WTC11 (cell line): Measurements from ENCODE around the gene HNRNPUL1. TPM values are rescaled to one million over a fixed set of nuclear protein-coding genes. Genes with fewer than 3 reads are reported as not detected.
A peak's percentile ranks its signal among the peaks of the same experiment; 100 is the strongest.

ENCODE experiments used
- ATAC-seq: fragments of 200-7000 bp; cut with Tn5 transposase; 2 replicates; pipeline ENCODE4 v1.10.0; 2021; ENCODE audit warnings: mild to moderate bottlenecking, moderate library complexity
- CTCF ChIA-PET: fragments of 300-600 bp; sonication (Branson Sonifier 250); formaldehyde crosslinking; loops from one replicate; lab custom pipeline; 2021; ENCODE audit warnings: antibody characterized with exemption; lab: Charles Lee
- POLR2A ChIA-PET: fragments of 350-600 bp; sonication (Branson Sonifier 250); formaldehyde crosslinking; loops from one replicate; lab custom pipeline; 2021; ENCODE audit warnings: antibody characterized with exemption; lab: Charles Lee
- DNase-seq: peaks from one replicate; pipeline ENCODE4 v3.0.0; 2021; ENCODE audit warnings: low spot score
- H3K27ac Mint-ChIP-seq: 2 replicates; pipeline ENCODE4 v1.8.0; 2021; ENCODE audit warnings: mixed read lengths
- H3K27me3 Mint-ChIP-seq: 2 replicates; pipeline ENCODE4 v1.8.0; 2021; ENCODE audit warnings: low read depth, mild to moderate bottlenecking, moderate library complexity, mixed read lengths
- H3K36me3 Mint-ChIP-seq: 2 replicates; pipeline ENCODE4 v1.8.0; 2021; ENCODE audit warnings: mixed read lengths
- H3K4me1 Mint-ChIP-seq: 2 replicates; pipeline ENCODE4 v1.8.0; 2022; ENCODE audit warnings: mixed read lengths
- H3K4me3 Mint-ChIP-seq: 2 replicates; pipeline ENCODE4 v1.8.0; 2021; ENCODE audit warnings: mild to moderate bottlenecking, moderate library complexity, mixed read lengths
- H3K9me3 Mint-ChIP-seq: 2 replicates; pipeline ENCODE4 v1.8.0; 2021; ENCODE audit warnings: mixed read lengths
- ARID4B ChIP-seq: sonication (generic); formaldehyde crosslinking; IDR thresholded peaks from 2 replicates; pipeline ENCODE4 v1.8.0; 2023; ENCODE audit warnings: missing genetic modification reagents, mild to moderate bottlenecking, borderline replicate concordance
- CREB1 ChIP-seq: sonication (generic); formaldehyde crosslinking; IDR thresholded peaks from 2 replicates; pipeline ENCODE4 v1.8.0; 2023; ENCODE audit warnings: mild to moderate bottlenecking, missing genetic modification reagents
- ELF4 ChIP-seq: sonication (generic); formaldehyde crosslinking; IDR thresholded peaks from 2 replicates; pipeline ENCODE4 v1.8.1; 2022; ENCODE audit warnings: low read depth, mild to moderate bottlenecking, moderate library complexity, missing genetic modification reagents
- HMGXB4 ChIP-seq: sonication (generic); formaldehyde crosslinking; IDR thresholded peaks from 2 replicates; pipeline ENCODE4 v1.8.1; 2023; ENCODE audit warnings: mild to moderate bottlenecking, moderate library complexity, missing genetic modification reagents
- JUN ChIP-seq: sonication (generic); formaldehyde crosslinking; IDR thresholded peaks from 2 replicates; pipeline ENCODE4 v1.8.0; 2023; ENCODE audit warnings: mild to moderate bottlenecking, missing genetic modification reagents
- NR1H2 ChIP-seq: sonication (generic); formaldehyde crosslinking; IDR thresholded peaks from 2 replicates; pipeline ENCODE4 v1.9.0; 2021; ENCODE audit warnings: mild to moderate bottlenecking, moderate library complexity, missing genetic modification reagents
- SMAD3 ChIP-seq: sonication (generic); formaldehyde crosslinking; IDR thresholded peaks from 2 replicates; pipeline ENCODE4 v1.8.0; 2022; ENCODE audit warnings: missing genetic modification reagents, mild to moderate bottlenecking, borderline replicate concordance
- SMAD4 ChIP-seq: sonication (generic); formaldehyde crosslinking; IDR thresholded peaks from 2 replicates; pipeline ENCODE4 v1.8.0; 2022; ENCODE audit warnings: mild to moderate bottlenecking, missing genetic modification reagents
- STAT6 ChIP-seq: sonication (generic); formaldehyde crosslinking; conservative IDR thresholded peaks from 2 replicates; pipeline ENCODE4 v1.8.1; 2023; ENCODE audit warnings: mild to moderate bottlenecking, low read depth, missing genetic modification reagents, moderate library complexity
- USF1 ChIP-seq: sonication (generic); formaldehyde crosslinking; IDR thresholded peaks from 2 replicates; pipeline ENCODE4 v1.8.0; 2022; ENCODE audit warnings: mild to moderate bottlenecking, missing genetic modification reagents
- USF2 ChIP-seq: sonication (generic); formaldehyde crosslinking; IDR thresholded peaks from 2 replicates; pipeline ENCODE4 v1.8.1; 2023; ENCODE audit warnings: mild to moderate bottlenecking, missing genetic modification reagents, moderate library complexity
- ZNF232 ChIP-seq: sonication (generic); formaldehyde crosslinking; IDR thresholded peaks from 2 replicates; pipeline ENCODE4 v1.8.0; 2022; ENCODE audit warnings: mild to moderate bottlenecking, missing genetic modification reagents
- total RNA-seq: library from RNA; stranded (reverse); gene quantifications from 3 replicates; pipeline ENCODE4 v1.2.3, GENCODE V29; 2021
- TF ChIP-seq, protein P1 (sequence below): sonication (generic); formaldehyde crosslinking; IDR thresholded peaks from 2 replicates; pipeline ENCODE4 v1.8.1; 2022; ENCODE audit warnings: mild to moderate bottlenecking, moderate library complexity, missing genetic modification reagents

Gene HNRNPUL1
- total RNA-seq, 1 experiment from 2014 or later: 282 TPM

GRCh38 chr19:41264581-41265394 is 616 bp downstream of the HNRNPUL1 start:
- DNase-seq: peak; percentile 46
- no peak for ATAC-seq
- H3K36me3 Mint-ChIP-seq: peaks cover 27% of the 10 kb centered on the region
- H3K4me1 Mint-ChIP-seq: peaks cover 27% of the 10 kb centered on the region
- H3K9me3 Mint-ChIP-seq: no peaks in the 10 kb centered on the region
- POLR2A ChIA-PET: interaction anchor here (0.8 to 3.2 kb wide), 9 partner anchors 16 to 99 kb away, joined by 3 to 24 read pairs (median 4); partner anchors contain the start of genes AXL, B9D2 and CYP2S1
- H3K27me3 Mint-ChIP-seq: no peaks in the 10 kb centered on the region; the same call in 1 of the 2 replicates
- CTCF ChIA-PET: interaction anchor here (0.7 to 5.7 kb wide), 11 partner anchors 16 to 445 kb away, joined by 3 to 95 read pairs (median 4); no protein-coding TSS in a partner anchor
- TF ChIP-seq ELF4 (CRISPR knock-in tag) (peak; percentile 7; the same call in 1 of the 2 replicates), ARID4B (CRISPR knock-in tag) (no peak), SMAD3 (CRISPR knock-in tag) (no peak), CREB1 (no peak), USF2 (CRISPR knock-in tag) (no peak), USF1 (CRISPR knock-in tag) (peak; percentile 50), NR1H2 (CRISPR knock-in tag) (no peak), STAT6 (CRISPR knock-in tag) (no peak), JUN (CRISPR knock-in tag) (0 out of 2 replicates have a peak, but pooled peaks have one; percentile 62), HMGXB4 (CRISPR knock-in tag) (peak; percentile 38; the same call in 1 of the 2 replicates), ZNF232 (CRISPR knock-in tag) (0 out of 2 replicates have a peak, but pooled peaks have one; percentile 32), SMAD4 (CRISPR knock-in tag) (no peak)
- TF ChIP-seq, protein P1, sequence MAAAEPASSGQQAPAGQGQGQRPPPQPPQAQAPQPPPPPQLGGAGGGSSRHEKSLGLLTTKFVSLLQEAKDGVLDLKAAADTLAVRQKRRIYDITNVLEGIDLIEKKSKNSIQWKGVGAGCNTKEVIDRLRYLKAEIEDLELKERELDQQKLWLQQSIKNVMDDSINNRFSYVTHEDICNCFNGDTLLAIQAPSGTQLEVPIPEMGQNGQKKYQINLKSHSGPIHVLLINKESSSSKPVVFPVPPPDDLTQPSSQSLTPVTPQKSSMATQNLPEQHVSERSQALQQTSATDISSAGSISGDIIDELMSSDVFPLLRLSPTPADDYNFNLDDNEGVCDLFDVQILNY (CRISPR knock-in tag): no peak
- TF ChIP-seq, all 79 proteins: peak for 5
- H3K4me3 Mint-ChIP-seq: peak overlapping the region; percentile 95
- H3K27ac Mint-ChIP-seq: peak overlapping the region; percentile 99
